ENCODE measurements around the gene RAI14. TPM values are rescaled to one million over a fixed set of nuclear protein-coding genes. Genes with fewer than 3 reads are reported as not detected.

Gene RAI14
- total RNA-seq, 1 donor from 2014 or later, result 260 TPM

DNA sequence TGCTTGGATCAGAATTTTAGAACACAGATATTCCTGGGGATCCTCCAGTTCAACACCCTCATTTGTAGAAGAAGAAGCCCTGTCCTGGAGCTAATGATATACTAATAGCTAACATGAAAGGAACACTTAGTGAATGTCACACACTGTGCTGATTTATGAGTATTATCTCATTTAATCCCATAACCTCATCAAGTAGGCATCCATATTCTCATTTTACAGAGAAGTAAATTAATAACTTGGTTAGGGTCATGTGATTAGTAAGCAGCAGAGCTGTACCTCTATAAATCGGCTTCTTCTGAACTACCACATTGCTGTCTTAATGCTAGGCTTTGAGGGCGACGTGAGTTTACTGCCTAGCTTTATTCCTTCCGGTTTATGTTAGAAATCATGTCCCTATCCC is 188.9 kb downstream of the RAI14 start:
- H3K4me3 Mint-ChIP-seq (ENCODE audit: unreplicated experiment), result no peak overlapping the region
- DNase-seq (ENCODE audit: low spot score), result no peak
- no peak overlapping the region for H3K27ac Mint-ChIP-seq (ENCODE audit: unreplicated experiment)
- TF ChIP-seq, protein P1, sequence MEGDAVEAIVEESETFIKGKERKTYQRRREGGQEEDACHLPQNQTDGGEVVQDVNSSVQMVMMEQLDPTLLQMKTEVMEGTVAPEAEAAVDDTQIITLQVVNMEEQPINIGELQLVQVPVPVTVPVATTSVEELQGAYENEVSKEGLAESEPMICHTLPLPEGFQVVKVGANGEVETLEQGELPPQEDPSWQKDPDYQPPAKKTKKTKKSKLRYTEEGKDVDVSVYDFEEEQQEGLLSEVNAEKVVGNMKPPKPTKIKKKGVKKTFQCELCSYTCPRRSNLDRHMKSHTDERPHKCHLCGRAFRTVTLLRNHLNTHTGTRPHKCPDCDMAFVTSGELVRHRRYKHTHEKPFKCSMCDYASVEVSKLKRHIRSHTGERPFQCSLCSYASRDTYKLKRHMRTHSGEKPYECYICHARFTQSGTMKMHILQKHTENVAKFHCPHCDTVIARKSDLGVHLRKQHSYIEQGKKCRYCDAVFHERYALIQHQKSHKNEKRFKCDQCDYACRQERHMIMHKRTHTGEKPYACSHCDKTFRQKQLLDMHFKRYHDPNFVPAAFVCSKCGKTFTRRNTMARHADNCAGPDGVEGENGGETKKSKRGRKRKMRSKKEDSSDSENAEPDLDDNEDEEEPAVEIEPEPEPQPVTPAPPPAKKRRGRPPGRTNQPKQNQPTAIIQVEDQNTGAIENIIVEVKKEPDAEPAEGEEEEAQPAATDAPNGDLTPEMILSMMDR (IDR thresholded peaks at IDR 0.05), result no peak
- H3K9me3 Mint-ChIP-seq (ENCODE audit: low read depth), result peaks cover 6% of the 10 kb centered on the region
- H3K4me1 Mint-ChIP-seq (ENCODE audit: low read depth), result peaks cover 9% of the 10 kb centered on the region
- H3K36me3 Mint-ChIP-seq (ENCODE audit: low read depth), result peaks cover 5% of the 10 kb centered on the region
- no peaks in the 10 kb centered on the region for H3K27me3 Mint-ChIP-seq (ENCODE audit: low read depth)

DNA sequence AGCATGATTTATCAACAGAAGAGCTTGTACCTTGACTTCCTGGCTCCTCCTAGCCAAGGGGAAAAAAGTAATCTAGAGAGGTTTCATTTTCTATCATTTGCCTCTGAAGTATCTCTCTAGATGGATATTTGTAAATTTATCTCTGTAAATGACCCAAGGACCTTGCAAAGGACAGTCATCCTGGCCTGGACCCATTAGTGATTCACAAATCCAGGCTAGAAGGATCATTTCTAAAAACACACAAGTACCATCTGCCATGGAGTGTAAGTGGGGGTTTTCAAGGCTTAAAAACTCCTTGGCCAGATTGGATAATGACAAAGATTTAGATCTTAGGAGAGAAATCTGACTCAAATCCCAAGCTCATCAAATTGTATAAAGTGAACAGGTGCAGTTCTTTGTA is 190.9 kb downstream of the RAI14 start:
- Mint-ChIP-seq H3K4me3 (ENCODE audit: unreplicated experiment) (no peak overlapping the region), H3K27ac (ENCODE audit: unreplicated experiment) (no peak overlapping the region), H3K36me3 (ENCODE audit: low read depth) (peaks cover 5% of the 10 kb centered on the region), H3K9me3 (ENCODE audit: low read depth) (peaks cover 6% of the 10 kb centered on the region), H3K27me3 (ENCODE audit: low read depth) (no peaks in the 10 kb centered on the region), H3K4me1 (ENCODE audit: low read depth) (peaks cover 9% of the 10 kb centered on the region)
- TF ChIP-seq, protein P1 (IDR thresholded peaks at IDR 0.05), result no peak
- no peak for DNase-seq (ENCODE audit: low spot score)

DNA sequence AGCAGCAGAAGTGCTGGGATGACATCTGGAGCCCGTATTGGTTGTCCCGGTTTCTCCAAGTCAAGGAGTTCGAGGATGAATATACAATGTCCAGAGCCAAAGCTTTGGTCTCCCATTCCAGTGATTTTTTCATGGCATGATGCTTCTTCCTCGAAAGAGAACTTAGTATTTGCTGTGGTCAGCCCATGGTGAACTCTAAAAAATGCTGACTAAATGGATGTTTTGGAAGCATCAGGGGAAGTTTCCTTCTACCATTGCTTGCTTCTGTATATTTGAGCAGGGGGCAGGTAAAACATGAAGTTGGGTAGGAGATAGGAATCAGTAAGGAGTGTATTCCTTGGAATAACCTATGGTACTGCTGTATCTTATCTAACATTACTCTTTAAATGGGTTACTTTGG is 191.4 kb downstream of the RAI14 start:
- peaks cover 6% of the 10 kb centered on the region for H3K9me3 Mint-ChIP-seq (ENCODE audit: low read depth)
- H3K27ac Mint-ChIP-seq (ENCODE audit: unreplicated experiment), result no peak overlapping the region
- H3K27me3 Mint-ChIP-seq (ENCODE audit: low read depth), result no peaks in the 10 kb centered on the region
- peaks cover 9% of the 10 kb centered on the region for H3K4me1 Mint-ChIP-seq (ENCODE audit: low read depth)
- H3K36me3 Mint-ChIP-seq (ENCODE audit: low read depth), result peaks cover 5% of the 10 kb centered on the region
- no peak overlapping the region for H3K4me3 Mint-ChIP-seq (ENCODE audit: unreplicated experiment)
- TF ChIP-seq, protein P1 (IDR thresholded peaks at IDR 0.05), result no peak
- no peak for DNase-seq (ENCODE audit: low spot score)

DNA sequence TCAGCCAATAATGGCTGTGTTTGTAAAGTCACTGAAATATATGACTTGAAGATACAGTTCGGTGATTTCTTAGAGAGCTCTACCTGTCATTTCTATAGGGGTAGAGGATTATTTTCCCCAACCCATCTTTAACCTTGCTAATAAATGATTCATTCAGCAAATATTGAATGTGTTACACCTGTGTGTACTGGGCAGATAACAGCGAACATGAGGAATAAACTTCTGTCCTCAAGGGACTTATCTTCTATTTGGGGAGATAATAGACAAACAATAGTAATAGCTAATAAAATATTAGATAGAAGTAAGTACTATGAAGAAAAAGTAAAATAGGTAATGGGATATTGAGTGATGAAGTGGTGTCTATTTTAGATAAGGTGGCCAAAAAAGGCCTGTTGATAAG is 192.1 kb downstream of the RAI14 start:
- H3K27me3 Mint-ChIP-seq (ENCODE audit: low read depth), result no peaks in the 10 kb centered on the region
- DNase-seq (ENCODE audit: low spot score), result no peak
- peaks cover 6% of the 10 kb centered on the region for H3K9me3 Mint-ChIP-seq (ENCODE audit: low read depth)
- H3K4me1 Mint-ChIP-seq (ENCODE audit: low read depth), result peaks cover 9% of the 10 kb centered on the region
- TF ChIP-seq, protein P1 (IDR thresholded peaks at IDR 0.05), result no peak
- H3K4me3 Mint-ChIP-seq (ENCODE audit: unreplicated experiment), result no peak overlapping the region
- H3K27ac Mint-ChIP-seq (ENCODE audit: unreplicated experiment), result no peak overlapping the region
- H3K36me3 Mint-ChIP-seq (ENCODE audit: low read depth), result peaks cover 5% of the 10 kb centered on the region

DNA sequence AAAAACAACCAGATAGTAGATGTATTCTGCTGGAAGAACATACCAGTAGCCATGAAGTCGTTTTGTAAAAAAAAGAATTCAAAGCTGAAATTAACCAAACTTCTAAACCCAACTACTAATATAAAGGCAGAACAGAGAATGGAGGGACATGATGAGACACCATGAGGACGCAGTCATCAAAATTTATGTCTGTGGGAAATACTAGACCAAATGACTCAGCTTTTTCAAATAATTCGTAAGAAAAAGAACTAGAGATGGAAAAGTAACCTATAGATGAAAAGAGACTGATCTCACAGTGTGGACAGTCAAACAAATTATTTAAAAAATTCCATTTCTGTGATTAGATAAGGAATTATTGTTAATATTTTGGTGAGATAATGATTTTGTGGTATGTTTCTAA is 193.1 kb downstream of the RAI14 start:
- Mint-ChIP-seq H3K36me3 (ENCODE audit: low read depth) (peaks cover 5% of the 10 kb centered on the region), H3K27me3 (ENCODE audit: low read depth) (no peaks in the 10 kb centered on the region), H3K9me3 (ENCODE audit: low read depth) (peaks cover 6% of the 10 kb centered on the region), H3K4me3 (ENCODE audit: unreplicated experiment) (no peak overlapping the region), H3K27ac (ENCODE audit: unreplicated experiment) (no peak overlapping the region), H3K4me1 (ENCODE audit: low read depth) (no peaks in the 10 kb centered on the region)
- TF ChIP-seq, protein P1 (IDR thresholded peaks at IDR 0.05), result no peak
- no peak for DNase-seq (ENCODE audit: low spot score)
